Measurements from ENCODE around the gene PRKCZ. TPM values are rescaled to one million over a fixed set of nuclear protein-coding genes. Genes with fewer than 3 reads are reported as not detected.

Gene PRKCZ
- total RNA-seq, 1 experiment from 2014 or later: 36.0 TPM

- no peak for TF ChIP-seq EZH2 (IDR thresholded peaks at IDR 0.05; ENCODE audit: low read depth)
- TF ChIP-seq CTCF (conservative IDR thresholded peaks at IDR 0.05): no peak
- H3K79me2 ChIP-seq (ENCODE audit: low read depth): no peaks in the 10 kb centered on the region
- H3K9me2 ChIP-seq (ENCODE audit: insufficient read depth): no peaks in the 10 kb centered on the region
- peaks cover 4% of the 10 kb centered on the region; the same call in 1 of the 2 replicates for H3K9me3 ChIP-seq (ENCODE audit: insufficient read depth, low read depth)
- no peaks in the 10 kb centered on the region for H3K4me1 ChIP-seq (replicated peaks; ENCODE audit: insufficient read depth)
- ChIA-PET POLR2A (ENCODE audit: unreplicated experiment) (no interaction called here), CTCF (no interaction called here)
- intact Hi-C loops (cut with micrococcal nuclease; ENCODE audit: unreplicated experiment): no loop called here
- BruUV-seq (replicated peaks): no TSS peak
- no peak for DNase-seq
- no peaks in the 10 kb centered on the region for H4K20me1 ChIP-seq (ENCODE audit: insufficient read depth)
- H3F3A ChIP-seq (ENCODE audit: insufficient read depth, low read depth): no peaks in the 10 kb centered on the region
- no peak overlapping the region for H2AFZ ChIP-seq
- H3K27me3 ChIP-seq (ENCODE audit: insufficient read depth, low read depth): no peaks in the 10 kb centered on the region
- no peak overlapping the region for H3K4me3 ChIP-seq
- H3K27ac ChIP-seq: no peak overlapping the region
- H3K36me3 ChIP-seq (ENCODE audit: low read depth): no peaks in the 10 kb centered on the region
- H3K4me2 ChIP-seq: no peak overlapping the region
Measured at GRCh38 chr1:2074944-2075740, 24.9 kb downstream of the PRKCZ start.

GRCh38 chr1:2076826-2077225 is 26.6 kb downstream of the PRKCZ start:
- TF ChIP-seq CTCF (conservative IDR thresholded peaks at IDR 0.05): no peak
- TF ChIP-seq EZH2 (IDR thresholded peaks at IDR 0.05; ENCODE audit: low read depth): no peak
- Histone ChIP-seq H3K9me2 (ENCODE audit: insufficient read depth) (no peaks in the 10 kb centered on the region), H3K36me3 (ENCODE audit: low read depth) (no peaks in the 10 kb centered on the region), H2AFZ (no peak overlapping the region), H3K4me2 (no peak overlapping the region), H3K4me1 (replicated peaks; ENCODE audit: insufficient read depth) (no peaks in the 10 kb centered on the region), H3K4me3 (no peak overlapping the region), H3F3A (ENCODE audit: insufficient read depth, low read depth) (no peaks in the 10 kb centered on the region), H3K9me3 (ENCODE audit: insufficient read depth, low read depth) (peaks cover 4% of the 10 kb centered on the region; the same call in 1 of the 2 replicates), H3K27ac (no peak overlapping the region), H3K27me3 (ENCODE audit: insufficient read depth, low read depth) (no peaks in the 10 kb centered on the region), H3K79me2 (ENCODE audit: low read depth) (no peaks in the 10 kb centered on the region), H4K20me1 (ENCODE audit: insufficient read depth) (no peaks in the 10 kb centered on the region)
- DNase-seq: no peak
- BruUV-seq (replicated peaks): no TSS peak
- ChIA-PET POLR2A (ENCODE audit: unreplicated experiment) (no interaction called here), CTCF (interaction anchor here (0.6 kb wide), 1 partner anchor 116 kb away, joined by 4 read pairs; no protein-coding TSS in a partner anchor)
- intact Hi-C loops (cut with micrococcal nuclease; ENCODE audit: unreplicated experiment): no loop called here

- H3K4me2 ChIP-seq: no peak overlapping the region
Measured at GRCh38 chr1:2078170-2078569, 28.0 kb downstream of the PRKCZ start.

More at GRCh38 chr1:2078170-2078569, 28.0 kb downstream of the PRKCZ start:
- no TSS peak for BruUV-seq (replicated peaks)
- no peaks in the 10 kb centered on the region for H3K27me3 ChIP-seq (ENCODE audit: insufficient read depth, low read depth)
- no peak overlapping the region for H3K4me3 ChIP-seq
- no peaks in the 10 kb centered on the region for H3K9me2 ChIP-seq (ENCODE audit: insufficient read depth)
- no peaks in the 10 kb centered on the region for H3K4me1 ChIP-seq (replicated peaks; ENCODE audit: insufficient read depth)
- TF ChIP-seq EZH2 (IDR thresholded peaks at IDR 0.05; ENCODE audit: low read depth) (no peak), CTCF (conservative IDR thresholded peaks at IDR 0.05) (no peak)
- no peaks in the 10 kb centered on the region for H3K36me3 ChIP-seq (ENCODE audit: low read depth)
- H2AFZ ChIP-seq: no peak overlapping the region
- intact Hi-C loops (cut with micrococcal nuclease; ENCODE audit: unreplicated experiment): no loop called here
- CTCF ChIA-PET: no interaction called here
- no peaks in the 10 kb centered on the region for H3F3A ChIP-seq (ENCODE audit: insufficient read depth, low read depth)
- no peak for DNase-seq
- H3K27ac ChIP-seq: no peak overlapping the region
- H3K79me2 ChIP-seq (ENCODE audit: low read depth): no peaks in the 10 kb centered on the region
- POLR2A ChIA-PET (ENCODE audit: unreplicated experiment): interaction anchor here (0.7 kb wide), 1 partner anchor 269 kb away, joined by 7 read pairs; no protein-coding TSS in a partner anchor
- no peaks in the 10 kb centered on the region for H4K20me1 ChIP-seq (ENCODE audit: insufficient read depth)
- peaks cover 4% of the 10 kb centered on the region; the same call in 1 of the 2 replicates for H3K9me3 ChIP-seq (ENCODE audit: insufficient read depth, low read depth)

All from PC-9 (cell line).